ENCODE measurements around the gene CYB5B. TPM values are rescaled to one million over a fixed set of nuclear protein-coding genes. Genes with fewer than 3 reads are reported as not detected.
A peak's percentile ranks its signal among the peaks of the same experiment; 100 is the strongest.

Gene CYB5B
- total RNA-seq, 1 donor from 2014 or later = 39.2 TPM

GRCh38 chr16:69477546-69477945, 53.1 kb downstream of the CYB5B start:
- no peak for FAIRE-seq
- TF ChIP-seq CTCF (IDR thresholded peaks at IDR 0.05; ENCODE audit: insufficient read depth, low read length, severe bottlenecking) = no peak

GRCh38 chr16:69478685-69479084, 54.3 kb downstream of the CYB5B start:
- FAIRE-seq (no peak), DNase-seq (ENCODE audit: low read depth) (no peak)
- no peaks in the 10 kb centered on the region for H3K27me3 ChIP-seq (ENCODE audit: control insufficient read depth, insufficient read depth, low read length)
- H3K4me3 ChIP-seq (ENCODE audit: low read depth, low read length) = no peak overlapping the region
- no peaks in the 10 kb centered on the region for H3K36me3 ChIP-seq (ENCODE audit: control insufficient read depth, insufficient read depth, low read length)
- no peak for TF ChIP-seq CTCF (IDR thresholded peaks at IDR 0.05; ENCODE audit: insufficient read depth, low read length, severe bottlenecking)

More at GRCh38 chr16:69477546-69477945, 53.1 kb downstream of the CYB5B start:
- H3K36me3 ChIP-seq (ENCODE audit: control insufficient read depth, insufficient read depth, low read length) = no peaks in the 10 kb centered on the region
- DNase-seq (ENCODE audit: low read depth) = no peak
- no peak overlapping the region for H3K4me3 ChIP-seq (ENCODE audit: low read depth, low read length)
- H3K27me3 ChIP-seq (ENCODE audit: control insufficient read depth, insufficient read depth, low read length) = no peaks in the 10 kb centered on the region

- Histone ChIP-seq H3K4me3 (ENCODE audit: low read depth, low read length) (no peak overlapping the region), H3K36me3 (ENCODE audit: control insufficient read depth, insufficient read depth, low read length) (no peaks in the 10 kb centered on the region), H3K27me3 (ENCODE audit: control insufficient read depth, insufficient read depth, low read length) (no peaks in the 10 kb centered on the region)
- FAIRE-seq (no peak), DNase-seq (ENCODE audit: low read depth) (peak; percentile 92)
- no peak for TF ChIP-seq CTCF (IDR thresholded peaks at IDR 0.05; ENCODE audit: insufficient read depth, low read length, severe bottlenecking)
Observed at GRCh38 chr16:69479775-69480174, 55.4 kb downstream of the CYB5B start.

- DNase-seq (ENCODE audit: low read depth) = peak; percentile 72
- TF ChIP-seq CTCF (IDR thresholded peaks at IDR 0.05; ENCODE audit: insufficient read depth, low read length, severe bottlenecking) = peak; percentile 43
- H3K4me3 ChIP-seq (ENCODE audit: low read depth, low read length) = no peak overlapping the region
- no peak for FAIRE-seq
- no peaks in the 10 kb centered on the region for H3K27me3 ChIP-seq (ENCODE audit: control insufficient read depth, insufficient read depth, low read length)
- H3K36me3 ChIP-seq (ENCODE audit: control insufficient read depth, insufficient read depth, low read length) = no peaks in the 10 kb centered on the region
Observed at GRCh38 chr16:69481901-69482341, 57.5 kb downstream of the CYB5B start.

GRCh38 chr16:69482410-69482991, 58.1 kb downstream of the CYB5B start:
- FAIRE-seq (no peak), DNase-seq (ENCODE audit: low read depth) (no peak)
- no peak overlapping the region for H3K4me3 ChIP-seq (ENCODE audit: low read depth, low read length)
- no peak for TF ChIP-seq CTCF (IDR thresholded peaks at IDR 0.05; ENCODE audit: insufficient read depth, low read length, severe bottlenecking)
- no peaks in the 10 kb centered on the region for H3K36me3 ChIP-seq (ENCODE audit: control insufficient read depth, insufficient read depth, low read length)
- H3K27me3 ChIP-seq (ENCODE audit: control insufficient read depth, insufficient read depth, low read length) = no peaks in the 10 kb centered on the region

- Histone ChIP-seq H3K4me3 (ENCODE audit: low read depth, low read length) (no peak overlapping the region), H3K36me3 (ENCODE audit: control insufficient read depth, insufficient read depth, low read length) (no peaks in the 10 kb centered on the region), H3K27me3 (ENCODE audit: control insufficient read depth, insufficient read depth, low read length) (no peaks in the 10 kb centered on the region)
- TF ChIP-seq CTCF (IDR thresholded peaks at IDR 0.05; ENCODE audit: insufficient read depth, low read length, severe bottlenecking) = no peak
- no peak for FAIRE-seq
- DNase-seq (ENCODE audit: low read depth) = no peak
Observed at GRCh38 chr16:69483611-69484010, 59.2 kb downstream of the CYB5B start.

All from bronchial epithelial cell (primary cell).